Smooth muscle cell (in vitro differentiated cells): ENCODE data around the gene PGLYRP4. TPM values are rescaled to one million over a fixed set of nuclear protein-coding genes. Genes with fewer than 3 reads are reported as not detected.

Experiments
- DNase-seq: peaks from one replicate; lab custom pipeline; 2025; ENCODE audit not compliant: unreplicated experiment; lab: John Stamatoyannopoulos, UW
- H2AFZ ChIP-seq: fragments of 200-600 bp; sonication (generic); 2 replicates; pipeline ENCODE4 v1.6.0; 2016; ENCODE audit warnings: antibody characterized with exemption, low read depth, mild to moderate bottlenecking
- H3F3A ChIP-seq: fragments of 200-600 bp; sonication (generic); 2 replicates; pipeline ENCODE4 v1.6.0; 2017; ENCODE audit warnings: antibody characterized with exemption, low read depth
- H3K27ac ChIP-seq: fragments of 200-600 bp; sonication (generic); 2 replicates; pipeline ENCODE4 v1.5.1; 2016; ENCODE audit warnings: low read depth, mild to moderate bottlenecking
- H3K27me3 ChIP-seq: fragments of 200-600 bp; sonication (generic); 2 replicates; pipeline ENCODE4 v1.6.1; 2016; ENCODE audit warnings: low read depth, mild to moderate bottlenecking
- H3K36me3 ChIP-seq: fragments of 200-600 bp; sonication (generic); 2 replicates; pipeline ENCODE4 v1.5.1; 2016; ENCODE audit warnings: low read depth
- H3K4me1 ChIP-seq: fragments of 200-600 bp; sonication (generic); 2 replicates; pipeline ENCODE4 v1.5.1; 2016; ENCODE audit warnings: low read depth
- H3K4me2 ChIP-seq: fragments of 200-600 bp; sonication (generic); 2 replicates; pipeline ENCODE4 v1.6.0; 2016; ENCODE audit warnings: mild to moderate bottlenecking
- H3K4me3 ChIP-seq: fragments of 200-600 bp; sonication (generic); 2 replicates; pipeline ENCODE4 v1.5.1; 2016; ENCODE audit warnings: mild to moderate bottlenecking
- H3K79me2 ChIP-seq: fragments of 200-600 bp; sonication (generic); 2 replicates; pipeline ENCODE4 v1.6.0; 2016; ENCODE audit warnings: low read depth, mild to moderate bottlenecking
- H3K9ac ChIP-seq: fragments of 200-600 bp; sonication (generic); 2 replicates; pipeline ENCODE4 v1.6.0; 2016; ENCODE audit warnings: low read depth
- H3K9me3 ChIP-seq: fragments of 200-600 bp; sonication (generic); replicated peaks from 2 replicates; pipeline ENCODE4 v1.5.1; 2016; ENCODE audit warnings: low read depth
- H4K20me1 ChIP-seq: fragments of 200-600 bp; sonication (generic); 2 replicates; pipeline ENCODE4 v1.6.0; 2016; ENCODE audit warnings: low read depth
- CTCF ChIP-seq: fragments of 200-600 bp; sonication (generic); IDR thresholded peaks from 2 replicates; pipeline ENCODE4 v1.5.1; 2017; ENCODE audit warnings: borderline replicate concordance, mild to moderate bottlenecking, antibody characterized with exemption; ENCODE audit not compliant: insufficient read depth, poor library complexity, severe bottlenecking
- WGBS: methylation state at CpG from one replicate; pipeline ENCODE4 v1.1.7; 2016; ENCODE audit warnings: low lambda C conversion rate; 5-methylcytosine and 5-hydroxymethylcytosine counted together
- polyA plus RNA-seq: library from polyadenylated mRNA; unstranded; fragments of >200 nt; fragmentation: Nextera tagmentation; extraction: Ambion mirVana; gene quantifications from 2 replicates; pipeline ENCODE4 v1.2.1, GENCODE V29; 2016
- total RNA-seq: library from RNA; depleted of rRNA; stranded (reverse); fragments of >200 nt; gene quantifications from 2 replicates; pipeline ENCODE4 v1.2.3, GENCODE V29; 2014

The PGLYRP4 gene
- total and polyA plus RNA-seq, 2 experiments from 2014 or later: 0.43 to 0.54 TPM

GRCh38 chr1:153346077-153346723 is 2.4 kb downstream of the PGLYRP4 start:
- no peaks in the 10 kb centered on the region for H3K9me3 ChIP-seq
- 85% methylated on average over 6 of the region's 6 CpGs for WGBS
- no peak for TF ChIP-seq CTCF
- no peak overlapping the region for H3K27ac ChIP-seq
- H3K4me1 ChIP-seq: no peaks in the 10 kb centered on the region
- no peak overlapping the region for H2AFZ ChIP-seq
- H4K20me1 ChIP-seq: no peaks in the 10 kb centered on the region
- H3K9ac ChIP-seq: no peak overlapping the region
- no peak overlapping the region for H3K4me3 ChIP-seq
- H3F3A ChIP-seq: no peaks in the 10 kb centered on the region
- H3K27me3 ChIP-seq: peaks cover 13% of the 10 kb centered on the region
- no peaks in the 10 kb centered on the region for H3K79me2 ChIP-seq
- H3K4me2 ChIP-seq: no peak overlapping the region
- H3K36me3 ChIP-seq: no peaks in the 10 kb centered on the region
- no peak for DNase-seq

GRCh38 chr1:153345187-153346076 is 3.2 kb downstream of the PGLYRP4 start:
- Histone ChIP-seq H3K27me3 (peaks cover 6% of the 10 kb centered on the region), H3K36me3 (no peaks in the 10 kb centered on the region), H2AFZ (no peak overlapping the region), H3F3A (no peaks in the 10 kb centered on the region), H3K79me2 (no peaks in the 10 kb centered on the region), H3K4me1 (no peaks in the 10 kb centered on the region), H3K9ac (no peak overlapping the region), H3K4me2 (no peak overlapping the region), H3K4me3 (no peak overlapping the region), H3K27ac (no peak overlapping the region), H3K9me3 (no peaks in the 10 kb centered on the region), H4K20me1 (no peaks in the 10 kb centered on the region)
- no peak for DNase-seq
- WGBS: 87% methylated on average over 13 of the region's 14 CpGs
- TF ChIP-seq CTCF: no peak

- Histone ChIP-seq H3K9me3 (no peaks in the 10 kb centered on the region), H3F3A (no peaks in the 10 kb centered on the region), H3K4me3 (no peak overlapping the region), H3K79me2 (no peaks in the 10 kb centered on the region), H3K27ac (no peak overlapping the region), H3K36me3 (no peaks in the 10 kb centered on the region), H3K27me3 (no peaks in the 10 kb centered on the region), H2AFZ (no peak overlapping the region), H4K20me1 (no peaks in the 10 kb centered on the region), H3K9ac (no peak overlapping the region), H3K4me2 (no peak overlapping the region), H3K4me1 (no peaks in the 10 kb centered on the region)
- 64% methylated on average over 3 of the region's 3 CpGs for WGBS
- no peak for TF ChIP-seq CTCF
- DNase-seq: no peak
Observed at GRCh38 chr1:153344718-153345025, 4.0 kb downstream of the PGLYRP4 start.
